HEK293 (cell line): ENCODE data around the gene FAM83D.

ENCODE experiments used
- CTCF ChIA-PET: fragments of 350-600 bp; formaldehyde crosslinking; extraction: SDS; loops from one replicate; lab custom pipeline; 2021; ENCODE audit warnings: antibody characterized with exemption; lab: Yijun Ruan, JAX
- POLR2A ChIA-PET: fragments of 300-600 bp; formaldehyde crosslinking; extraction: SDS; loops from one replicate; lab custom pipeline; 2020; ENCODE audit warnings: antibody characterized with exemption, inconsistent platforms; lab: Yijun Ruan, JAX
- H3K27ac ChIP-seq: fragments of 200-500 bp; sonication (Bioruptor generic); 2 replicates; pipeline ENCODE4 v1.5.1; 2014; ENCODE audit warnings: low read depth, low read length, control low read depth, inconsistent platforms; ENCODE audit errors: extremely low read depth
- H3K36me3 ChIP-seq, 2 experiments: fragments of 200-500 bp in 1 of 2; sonication (Bioruptor generic) in 1 of 2; 1 replicate in 1 of 2; 2 replicates in 1 of 2; pipeline ENCODE4 v1.5.1; 2014 to 2017; ENCODE audit warnings: inconsistent platforms in 2 of 2, low read length in 2 of 2; ENCODE audit not compliant: control insufficient read depth in 2 of 2, insufficient read depth in 1 of 2
- H3K4me1 ChIP-seq: fragments of 200-500 bp; sonication (Bioruptor generic); 2 replicates; pipeline ENCODE4 v1.5.1; 2014; ENCODE audit warnings: mild to moderate bottlenecking, low read length, inconsistent platforms; ENCODE audit not compliant: control insufficient read depth, insufficient read depth
- H3K4me3 ChIP-seq: 2 replicates; pipeline ENCODE4 v1.5.1; 2011; ENCODE audit warnings: low read depth, mild to moderate bottlenecking, control low read depth, low read length, moderate library complexity
- H3K9me3 ChIP-seq: fragments of 200-500 bp; sonication (Bioruptor generic); 2 replicates; pipeline ENCODE4 v1.5.1; 2014; ENCODE audit warnings: low read depth, low read length, inconsistent platforms; ENCODE audit not compliant: control insufficient read depth, insufficient read depth
- GLIS2 ChIP-seq: fragments of 450-650 bp; formaldehyde crosslinking; IDR thresholded peaks from 2 replicates; pipeline ENCODE4 v1.5.1; 2016; ENCODE audit warnings: missing biosample characterization, missing genetic modification characterization
- KLF16 ChIP-seq: fragments of 450-650 bp; formaldehyde crosslinking; IDR thresholded peaks from 2 replicates; pipeline ENCODE4 v1.5.1; 2017; ENCODE audit warnings: missing biosample characterization, missing genetic modification characterization
- KLF7 ChIP-seq: fragments of 450-650 bp; formaldehyde crosslinking; IDR thresholded peaks from 2 replicates; pipeline ENCODE4 v1.5.1; 2016; ENCODE audit warnings: missing biosample characterization, missing genetic modification characterization, borderline replicate concordance
- MZF1 ChIP-seq: fragments of 450-650 bp; formaldehyde crosslinking; IDR thresholded peaks from 2 replicates; pipeline ENCODE4 v1.5.1; 2017; ENCODE audit warnings: missing biosample characterization, missing genetic modification characterization, borderline replicate concordance
- OVOL3 ChIP-seq: fragments of 450-650 bp; formaldehyde crosslinking; IDR thresholded peaks from 2 replicates; pipeline ENCODE4 v1.5.1; 2016; ENCODE audit warnings: missing biosample characterization, missing genetic modification characterization
- PRDM1 ChIP-seq: fragments of 450-650 bp; formaldehyde crosslinking; IDR thresholded peaks from 2 replicates; pipeline ENCODE4; 2016; ENCODE audit warnings: missing biosample characterization, missing genetic modification characterization
- ZBTB10 ChIP-seq: fragments of 450-650 bp; formaldehyde crosslinking; IDR thresholded peaks from 2 replicates; pipeline ENCODE4 v1.5.1; 2016; ENCODE audit warnings: missing biosample characterization, missing genetic modification characterization
- ZBTB7A ChIP-seq: fragments of 450-650 bp; formaldehyde crosslinking; IDR thresholded peaks from 2 replicates; pipeline ENCODE4 v1.5.1; 2016; ENCODE audit warnings: low read depth, missing biosample characterization, missing genetic modification characterization
- ZFHX2 ChIP-seq: fragments of 450-650 bp; formaldehyde crosslinking; conservative IDR thresholded peaks from 2 replicates; pipeline ENCODE4 v1.5.1; 2016; ENCODE audit warnings: missing biosample characterization, missing genetic modification characterization
- ZFP3 ChIP-seq: fragments of 450-650 bp; formaldehyde crosslinking; IDR thresholded peaks from 2 replicates; pipeline ENCODE4 v1.5.1; 2016; ENCODE audit warnings: low read depth, missing biosample characterization, missing genetic modification characterization
- ZNF132 ChIP-seq: fragments of 450-650 bp; formaldehyde crosslinking; IDR thresholded peaks from 2 replicates; pipeline ENCODE4 v1.5.1; 2017; ENCODE audit warnings: missing biosample characterization, missing genetic modification characterization, borderline replicate concordance
- ZNF146 ChIP-seq: fragments of 450-650 bp; formaldehyde crosslinking; IDR thresholded peaks from 2 replicates; pipeline ENCODE4 v1.5.1; 2016; ENCODE audit warnings: missing biosample characterization, missing genetic modification characterization
- ZNF16 ChIP-seq: fragments of 450-650 bp; formaldehyde crosslinking; IDR thresholded peaks from 2 replicates; pipeline ENCODE4 v1.5.1; 2016; ENCODE audit warnings: low read depth, missing biosample characterization, missing genetic modification characterization
- ZNF223 ChIP-seq: fragments of 450-650 bp; formaldehyde crosslinking; IDR thresholded peaks from 2 replicates; pipeline ENCODE4 v1.5.1; 2016; ENCODE audit warnings: missing biosample characterization, missing genetic modification characterization
- ZNF24 ChIP-seq: fragments of 450-650 bp; formaldehyde crosslinking; IDR thresholded peaks from 2 replicates; pipeline ENCODE4 v1.5.1; 2016; ENCODE audit warnings: missing biosample characterization, missing genetic modification characterization
- ZNF274 ChIP-seq, 2 experiments: fragments of 200-500 bp in 1 of 2; fragments of 450-650 bp in 1 of 2; sonication (Bioruptor generic) in 1 of 2; formaldehyde crosslinking in 1 of 2; IDR thresholded peaks; 2 replicates each; pipeline versions ENCODE4 v1.5.1 to v1.6.1; 2014 to 2016; ENCODE audit warnings: borderline replicate concordance in 1 of 2, inconsistent platforms in 1 of 2, low read length in 1 of 2, missing biosample characterization in 1 of 2, missing genetic modification characterization in 1 of 2
- ZNF350 ChIP-seq: fragments of 450-650 bp; formaldehyde crosslinking; IDR thresholded peaks from 2 replicates; pipeline ENCODE4 v1.5.0; 2017; ENCODE audit warnings: missing biosample characterization, mild to moderate bottlenecking, missing genetic modification characterization
- ZNF366 ChIP-seq: fragments of 450-650 bp; formaldehyde crosslinking; conservative IDR thresholded peaks from 2 replicates; pipeline ENCODE4 v1.5.1; 2016; ENCODE audit warnings: missing biosample characterization, missing genetic modification characterization
- ZNF404 ChIP-seq: fragments of 450-650 bp; formaldehyde crosslinking; IDR thresholded peaks from 2 replicates; pipeline ENCODE4 v1.5.1; 2017; ENCODE audit warnings: missing biosample characterization, missing genetic modification characterization
- ZNF433 ChIP-seq: fragments of 450-650 bp; formaldehyde crosslinking; IDR thresholded peaks from 2 replicates; pipeline ENCODE4 v1.5.1; 2016; ENCODE audit warnings: missing biosample characterization, missing genetic modification characterization, low read depth
- ZNF48 ChIP-seq: fragments of 450-650 bp; formaldehyde crosslinking; IDR thresholded peaks from 2 replicates; pipeline ENCODE4 v1.5.1; 2016; ENCODE audit warnings: missing biosample characterization, missing genetic modification characterization
- ZNF501 ChIP-seq: fragments of 450-650 bp; formaldehyde crosslinking; IDR thresholded peaks from 2 replicates; pipeline ENCODE4 v1.5.1; 2016; ENCODE audit warnings: missing biosample characterization, missing genetic modification characterization
- ZNF549 ChIP-seq: fragments of 450-650 bp; IDR thresholded peaks from 2 replicates; pipeline ENCODE4 v1.5.1; 2018; ENCODE audit warnings: missing biosample characterization, missing genetic modification characterization, mild to moderate bottlenecking, inconsistent platforms, moderate library complexity
- ZNF600 ChIP-seq: fragments of 450-650 bp; formaldehyde crosslinking; IDR thresholded peaks from 2 replicates; pipeline ENCODE4 v1.5.1; 2016; ENCODE audit warnings: missing biosample characterization, missing genetic modification characterization
- ZNF623 ChIP-seq: fragments of 450-650 bp; formaldehyde crosslinking; IDR thresholded peaks from 2 replicates; pipeline ENCODE4 v1.5.1; 2016; ENCODE audit warnings: missing biosample characterization, missing genetic modification characterization
- ZNF677 ChIP-seq: fragments of 450-650 bp; IDR thresholded peaks from 2 replicates; pipeline ENCODE4 v1.5.0; 2018; ENCODE audit warnings: missing biosample characterization, mild to moderate bottlenecking, missing genetic modification characterization, moderate library complexity
- ZNF692 ChIP-seq: fragments of 450-650 bp; formaldehyde crosslinking; IDR thresholded peaks from 2 replicates; pipeline ENCODE4 v1.5.1; 2016; ENCODE audit warnings: missing biosample characterization, missing genetic modification characterization
- ZNF704 ChIP-seq: fragments of 450-650 bp; formaldehyde crosslinking; IDR thresholded peaks from 2 replicates; pipeline ENCODE4 v1.5.1; 2016; ENCODE audit warnings: missing biosample characterization, missing genetic modification characterization
- ZNF76 ChIP-seq: fragments of 450-650 bp; formaldehyde crosslinking; IDR thresholded peaks from 2 replicates; pipeline ENCODE4; 2016; ENCODE audit warnings: low read depth, missing biosample characterization, missing genetic modification characterization, borderline replicate concordance
- ZNF785 ChIP-seq: fragments of 450-650 bp; formaldehyde crosslinking; IDR thresholded peaks from 2 replicates; pipeline ENCODE4 v1.5.1; 2016; ENCODE audit warnings: missing biosample characterization, missing genetic modification characterization
- ZNF791 ChIP-seq: fragments of 450-650 bp; formaldehyde crosslinking; IDR thresholded peaks from 2 replicates; pipeline ENCODE4 v1.5.1; 2016; ENCODE audit warnings: missing biosample characterization, missing genetic modification characterization
- ZNF837 ChIP-seq: fragments of 450-650 bp; formaldehyde crosslinking; IDR thresholded peaks from 2 replicates; pipeline ENCODE4 v1.5.1; 2016; ENCODE audit warnings: missing biosample characterization, missing genetic modification characterization
- ZSCAN30 ChIP-seq: fragments of 450-650 bp; IDR thresholded peaks from 2 replicates; pipeline ENCODE4 v1.5.1; 2018; ENCODE audit warnings: missing biosample characterization, mild to moderate bottlenecking, missing genetic modification characterization, moderate library complexity

The FAM83D gene

GRCh38 chr20:38962044-38962927, 36.1 kb downstream of the FAM83D start, which contains the start of gene DHX35:
Gene DHX35 (plus strand): TSS chr20:38962344. CDS start chr20:38962368, 24 bp downstream.
- Histone ChIP-seq H3K36me3 (peaks cover 0 to 6% of the 10 kb centered on the region in 2 experiments; a peak in 2 of 3 replicates), H3K4me3 (peak within 1 kb of the TSS; percentile 99), H3K9me3 (no peaks in the 10 kb centered on the region), H3K27ac (peak within 1 kb of the TSS; percentile 71), H3K4me1 (peaks cover 4% of the 10 kb centered on the region; the same call in 1 of the 2 replicates)
- CTCF ChIA-PET, result interaction anchor here (0.7 to 1.9 kb wide), 3 partner anchors 36 to 87 kb away, joined by 3 to 5 read pairs (median 4); partner anchors contain the start of gene FAM83D
- POLR2A ChIA-PET, result interaction anchor here (0.6 to 2.9 kb wide), 7 partner anchors 14 to 489 kb away, joined by 3 to 37 read pairs (median 3); partner anchors contain the start of genes FAM83D and RALGAPB
- TF ChIP-seq ZNF704 (tag by site-specific recombination) (peak; percentile 97), ZBTB10 (tag by site-specific recombination) (peak; percentile 92), OVOL3 (tag by site-specific recombination) (no peak), GLIS2 (tag by site-specific recombination) (peak; percentile 94), ZNF600 (tag by site-specific recombination) (peak; percentile 51), ZBTB7A (tag by site-specific recombination) (0 out of 2 replicates have a peak, but pooled peaks have one; percentile 69), ZNF132 (tag by site-specific recombination) (no peak), ZNF623 (tag by site-specific recombination) (no peak), ZNF24 (tag by site-specific recombination) (no peak; the same call in 1 of the 2 replicates), ZNF76 (tag by site-specific recombination) (peak; percentile 70; the same call in 1 of the 2 replicates), ZSCAN30 (tag by site-specific recombination) (peak; percentile 34; the same call in 1 of the 2 replicates), ZNF16 (tag by site-specific recombination) (no peak), ZFHX2 (tag by site-specific recombination) (peak; percentile 94), KLF16 (tag by site-specific recombination) (peak; percentile 98), ZFP3 (tag by site-specific recombination) (no peak), ZNF433 (tag by site-specific recombination) (no peak), PRDM1 (tag by site-specific recombination) (no peak), ZNF146 (no peak), ZNF223 (tag by site-specific recombination) (no peak), ZNF791 (no peak), ZNF785 (no peak), ZNF48 (tag by site-specific recombination) (no peak), ZNF366 (tag by site-specific recombination) (no peak), ZNF501 (tag by site-specific recombination) (peak; percentile 24; the same call in 1 of the 2 replicates), ZNF692 (peak; percentile 31; the same call in 1 of the 2 replicates), ZNF549 (no peak), ZNF350 (tag by site-specific recombination) (no peak), MZF1 (tag by site-specific recombination) (peak; percentile 33; the same call in 1 of the 2 replicates), ZNF274 (IDR thresholded peaks at IDR 0.05; ENCODE audit: low read length) (no peak), ZNF274 (tag by site-specific recombination; IDR thresholded peaks at IDR 0.05; ENCODE audit: borderline replicate concordance) (no peak), ZNF404 (no peak), ZNF837 (tag by site-specific recombination) (no peak), KLF7 (tag by site-specific recombination) (no peak), ZNF677 (tag by site-specific recombination) (no peak)
